K562 (cell line): Measurements from ENCODE around the gene HBB. TPM values are rescaled to one million over a fixed set of nuclear protein-coding genes. Genes with fewer than 3 reads are reported as not detected.

ENCODE experiments used
- ARID3B ChIP-seq: fragments of 250-450 bp; sonication (Bioruptor Pico); IDR thresholded peaks from 2 replicates; pipeline ENCODE4 v1.4.0; 2020; ENCODE audit warnings: borderline replicate concordance
- BRD4 ChIP-seq: fragments of 200-600 bp; sonication (generic); IDR thresholded peaks from 2 replicates; pipeline ENCODE4 v1.6.1; 2017; ENCODE audit warnings: inconsistent platforms
- CCNT2 ChIP-seq: IDR thresholded peaks from 2 replicates; pipeline ENCODE4 v1.6.1; 2011; ENCODE audit warnings: borderline replicate concordance, low read depth, mild to moderate bottlenecking, moderate library complexity, mixed read lengths, low read length; ENCODE audit not compliant: insufficient read length; ENCODE audit errors: extremely low read depth
- CTCFL ChIP-seq: IDR thresholded peaks from 2 replicates; pipeline ENCODE4 v1.6.1; 2011; ENCODE audit warnings: borderline replicate concordance, low read depth, mild to moderate bottlenecking, moderate library complexity, low read length; ENCODE audit not compliant: insufficient read depth, poor library complexity, severe bottlenecking
- CXXC5 ChIP-seq: fragments of 250-450 bp; sonication (Bioruptor Pico); IDR thresholded peaks from 2 replicates; pipeline ENCODE4 v1.8.0; 2022; ENCODE audit warnings: inconsistent platforms, mild to moderate bottlenecking, moderate library complexity
- DACH1 ChIP-seq: fragments of 450-650 bp; IDR thresholded peaks from 2 replicates; pipeline ENCODE4 v1.6.1; 2018; ENCODE audit not compliant: partially characterized antibody
- DPF2 ChIP-seq: fragments of 450-650 bp; IDR thresholded peaks from 2 replicates; pipeline ENCODE4 v1.6.1; 2016
- ETS1 ChIP-seq: conservative IDR thresholded peaks from 2 replicates; pipeline ENCODE4 v1.6.1; 2011; ENCODE audit warnings: low read depth, mild to moderate bottlenecking, low read length; ENCODE audit not compliant: control insufficient read depth
- HDAC1 ChIP-seq, 2 experiments: fragments of 450-650 bp; IDR thresholded peaks; 2 replicates each; pipeline ENCODE4 v1.6.1; 2016 to 2017; ENCODE audit warnings: inconsistent platforms in 1 of 2, mild to moderate bottlenecking in 1 of 2, moderate library complexity in 1 of 2
- HIVEP1 ChIP-seq: fragments of 250-450 bp; sonication (Bioruptor Pico); IDR thresholded peaks from 2 replicates; pipeline ENCODE4 v1.4.0; 2020; ENCODE audit warnings: mild to moderate bottlenecking
- HLTF ChIP-seq: fragments of 450-650 bp; IDR thresholded peaks from 2 replicates; pipeline ENCODE4 v1.6.1; 2016
- HNRNPK ChIP-seq: fragments of 200-400 bp; formaldehyde crosslinking; IDR thresholded peaks from one replicate; pipeline ENCODE4 v1.6.1; 2018; ENCODE audit warnings: mild to moderate bottlenecking, low read depth, low read length; ENCODE audit not compliant: poor library complexity, severe bottlenecking
- ILK ChIP-seq: fragments of 450-650 bp; IDR thresholded peaks from 2 replicates; pipeline ENCODE4 v1.6.1; 2016; ENCODE audit warnings: missing genetic modification characterization, low read depth, mild to moderate bottlenecking, missing compliant biosample characterization, moderate library complexity, borderline replicate concordance
- MTA1 ChIP-seq: fragments of 450-650 bp; IDR thresholded peaks from 2 replicates; pipeline ENCODE4 v1.6.1; 2017; ENCODE audit warnings: borderline replicate concordance
- NBN ChIP-seq: fragments of 450-650 bp; IDR thresholded peaks from 2 replicates; pipeline ENCODE4 v1.6.1; 2016; ENCODE audit warnings: low read depth, mild to moderate bottlenecking
- NCOA4 ChIP-seq: fragments of 450-650 bp; IDR thresholded peaks from 2 replicates; pipeline ENCODE4 v1.6.1; 2018; ENCODE audit warnings: mild to moderate bottlenecking; ENCODE audit not compliant: partially characterized antibody
- NELFE ChIP-seq: IDR thresholded peaks from 2 replicates; pipeline ENCODE4 v1.6.1; 2011; ENCODE audit warnings: mild to moderate bottlenecking; ENCODE audit not compliant: insufficient read depth, insufficient read length
- SIRT6 ChIP-seq: IDR thresholded peaks from one replicate; pipeline ENCODE4 v1.6.1; 2012; ENCODE audit warnings: low read depth, mild to moderate bottlenecking, control low read depth, inconsistent platforms, low read length, moderate library complexity
- TBL1XR1 ChIP-seq, 2 experiments: IDR thresholded peaks; 2 replicates each; pipeline ENCODE4 v1.6.1; 2012; ENCODE audit warnings: improper control_type of control experiment in 2 of 2, low read length in 2 of 2, mild to moderate bottlenecking in 1 of 2
- ZNF274 ChIP-seq: IDR thresholded peaks from 2 replicates; pipeline ENCODE4 v1.6.1; 2011; ENCODE audit warnings: low read depth, mild to moderate bottlenecking, low read length, moderate library complexity, borderline replicate concordance
- ZNF639 ChIP-seq, 2 experiments: fragments of 200-800 bp in 1 of 2; sonication (Bioruptor generic) in 1 of 2; sonication (generic) in 1 of 2; formaldehyde crosslinking in 1 of 2; IDR thresholded peaks in 1 of 2; conservative IDR thresholded peaks in 1 of 2; 2 replicates each; pipeline versions ENCODE4 v1.5.0 to v1.6.1; 2016 to 2020; ENCODE audit warnings: missing compliant biosample characterization in 1 of 2, missing genetic modification characterization in 1 of 2, missing genetic modification reagents in 1 of 2
- polyA plus RNA-seq, 8 experiments: library from polyadenylated mRNA; depleted of rRNA in 4 of 8; stranded (reverse) in 5 of 8; unstranded in 3 of 8; fragments of >200 nt; fragmentation: Nextera tagmentation in 2 of 8; fragmentation: Illumina TruSeq in 1 of 8; extraction: Ambion mirVana in 2 of 8; extraction: Trizol in 1 of 8; gene quantifications; 2 replicates each; pipeline versions ENCODE4 v1.2.1 to v1.2.3, GENCODE V29; 2011 to 2014; ENCODE audit warnings: inconsistent platforms in 1 of 8, missing spikeins in 1 of 8
- total RNA-seq, 7 experiments: library from RNA; depleted of rRNA in 6 of 7; stranded (reverse); fragments of >200 nt in 6 of 7; fragmentation: Illumina TruSeq in 2 of 7; extraction: Trizol in 2 of 7; gene quantifications; 2 replicates each; pipeline versions ENCODE4 v1.2.1 to v1.2.3, GENCODE V29; 2011 to 2021; ENCODE audit warnings: low replicate concordance in 1 of 7

The HBB gene
- total and polyA plus RNA-seq, 9 of the 15 experiments (the other 6 are each of a cell fraction or from before 2014, with no cell fraction given): 0.33 to 3.4 (median 1.2) TPM; not detected in 2

GRCh38 chr11:5275369-5276110 lies 48.7 kb upstream of the HBB start (continued):
- TF ChIP-seq NELFE: no peak
- TF ChIP-seq ETS1: no peak
- peak in 1 of 2 experiments; percentile 78; a peak in 2 of 4 replicates for TF ChIP-seq ZNF639 (CRISPR knock-in tag; conservative IDR thresholded peaks at IDR 0.05 in 1 of 2, IDR thresholded peaks at IDR 0.05 in 1 of 2)
- TF ChIP-seq DPF2: peak; percentile 98
- peak; percentile 14 for TF ChIP-seq DACH1
- TF ChIP-seq BRD4: peak; percentile 63; the same call in 1 of the 2 replicates
- peak in 1 of 2 experiments; percentile 45; a peak in 1 of 4 replicates for TF ChIP-seq TBL1XR1 (IDR thresholded peaks at IDR 0.05; ENCODE audit: low read length in 2 of 2)
- no peak for TF ChIP-seq HLTF
- TF ChIP-seq SIRT6: no peak
- TF ChIP-seq HDAC1 (IDR thresholded peaks at IDR 0.05): peak in 1 of 2 experiments; percentile 75; a peak in 2 of 4 replicates
- no peak for TF ChIP-seq NCOA4
- TF ChIP-seq MTA1: peak; percentile 50
- peak; percentile 77 for TF ChIP-seq CXXC5 (CRISPR knock-in tag)
- TF ChIP-seq ILK: no peak
- peak; percentile 44 for TF ChIP-seq CCNT2
- TF ChIP-seq NBN: peak; percentile 88
- TF ChIP-seq HNRNPK: no peak
- no peak for TF ChIP-seq HIVEP1
- TF ChIP-seq CTCFL: no peak
- no peak for TF ChIP-seq ARID3B (CRISPR knock-in tag)
- TF ChIP-seq ZNF274: no peak
